B cell (primary cell): ENCODE measurements around the gene EXOC7. TPM values are rescaled to one million over a fixed set of nuclear protein-coding genes. Genes with fewer than 3 reads are reported as not detected.

ENCODE experiments used
- ATAC-seq: fragments of 200-7000 bp; cut with Tn5 transposase; one replicate; pipeline ENCODE4 v1.10.0; 2021; ENCODE audit warnings: low read depth, mild to moderate bottlenecking, moderate number of reproducible peaks, moderate library complexity
- CTCF ChIA-PET: fragments of 350-600 bp; sonication (Branson Sonifier 250); formaldehyde crosslinking; loops from one replicate; lab custom pipeline; 2021; ENCODE audit warnings: antibody characterized with exemption, inconsistent platforms; lab: Charles Lee
- POLR2A ChIA-PET: fragments of 350-600 bp; sonication (Branson Sonifier 250); formaldehyde crosslinking; loops from one replicate; lab custom pipeline; 2021; ENCODE audit warnings: antibody characterized with exemption; lab: Charles Lee
- DNase-seq: peaks from one replicate; pipeline ENCODE4 v3.0.0; 2013
- H2AFZ ChIP-seq: 2 replicates; pipeline ENCODE4 v1.6.1; 2012; ENCODE audit warnings: mild to moderate bottlenecking, low read depth, low read length; ENCODE audit not compliant: insufficient read depth, poor library complexity, severe bottlenecking
- H3K27ac ChIP-seq, 2 donors: 1 replicate in 1 of 2; 2 replicates in 1 of 2; pipeline ENCODE4 v1.5.1; 2012 to 2013; ENCODE audit warnings: low read length in 2 of 2, mild to moderate bottlenecking in 2 of 2, moderate library complexity in 1 of 2
- H3K27me3 ChIP-seq, 4 experiments: fragments of 200-600 bp in 1 of 4; sonication (generic) in 1 of 4; replicated peaks in 1 of 4; 1 replicate in 2 of 4; 2 replicates in 2 of 4; pipeline versions ENCODE4 v1.6.1 to v1.7.0; 2013 to 2016; ENCODE audit warnings: low read length in 3 of 4, mild to moderate bottlenecking in 2 of 4, mixed read lengths in 1 of 4, moderate library complexity in 1 of 4; ENCODE audit not compliant: insufficient read depth in 4 of 4, control insufficient read depth in 3 of 4; ENCODE audit errors: control extremely low read depth in 1 of 4
- H3K36me3 ChIP-seq, 2 experiments: replicated peaks in 1 of 2; 1 replicate in 1 of 2; 2 replicates in 1 of 2; pipeline versions ENCODE4 v1.6.1 to v1.7.1; 2013; ENCODE audit warnings: low read length in 1 of 2; ENCODE audit not compliant: insufficient read depth in 2 of 2, control insufficient read depth in 1 of 2; ENCODE audit errors: control extremely low read depth in 1 of 2, extremely low read depth in 1 of 2
- H3K4me1 ChIP-seq, 2 donors: fragments of 200-600 bp in 1 of 2; sonication (generic) in 1 of 2; 1 replicate in 1 of 2; 2 replicates in 1 of 2; pipeline versions ENCODE4 v1.5.1 to v1.6.1; 2013 to 2017; ENCODE audit warnings: low read length in 2 of 2; ENCODE audit not compliant: control insufficient read depth in 2 of 2, insufficient read depth in 2 of 2
- H3K4me2 ChIP-seq: replicated peaks from 2 replicates; pipeline ENCODE3; 2012; ENCODE audit warnings: mild to moderate bottlenecking, low read depth, low read length; ENCODE audit not compliant: poor library complexity, severe bottlenecking
- H3K4me3 ChIP-seq, 5 experiments: fragments of 200-600 bp in 1 of 5; sonication (generic) in 1 of 5; 1 replicate in 3 of 5; 2 replicates in 2 of 5; pipeline versions ENCODE4 v1.5.1 to v1.7.0; 2011 to 2016; ENCODE audit warnings: low read length in 4 of 5, mild to moderate bottlenecking in 4 of 5, low read depth in 2 of 5, control low read depth in 1 of 5, moderate library complexity in 1 of 5; ENCODE audit not compliant: insufficient read depth in 1 of 5; ENCODE audit errors: control extremely low read depth in 1 of 5, extremely low read depth in 1 of 5
- H3K79me2 ChIP-seq: fragments of 200-600 bp; sonication (generic); one replicate; pipeline ENCODE4 v1.6.0; 2016; ENCODE audit warnings: low read length; ENCODE audit not compliant: control insufficient read depth, insufficient read depth
- H3K9ac ChIP-seq: fragments of 200-600 bp; sonication (generic); 2 replicates; pipeline ENCODE4 v1.6.1; 2017; ENCODE audit warnings: mild to moderate bottlenecking, low read length, moderate library complexity
- H3K9me3 ChIP-seq, 3 donors: one replicate each; pipeline versions ENCODE4 v1.6.1 to v1.7.1; 2013; ENCODE audit warnings: low read length in 2 of 3; ENCODE audit not compliant: control insufficient read depth in 2 of 3, insufficient read depth in 1 of 3; ENCODE audit errors: control extremely low read depth in 1 of 3
- H4K20me1 ChIP-seq: 2 replicates; pipeline ENCODE4 v1.6.0; 2012; ENCODE audit warnings: mild to moderate bottlenecking, low read length; ENCODE audit not compliant: insufficient read depth, control insufficient read depth, poor library complexity, severe bottlenecking
- H3K27ac Mint-ChIP-seq: one replicate; pipeline ENCODE4 v1.8.0; 2021; ENCODE audit warnings: mixed read lengths
- H3K27me3 Mint-ChIP-seq: one replicate; pipeline ENCODE4 v1.8.0; 2021; ENCODE audit warnings: mixed read lengths
- H3K4me1 Mint-ChIP-seq: one replicate; pipeline ENCODE4 v1.8.0; 2021; ENCODE audit warnings: mixed read lengths
- H3K4me3 Mint-ChIP-seq: one replicate; pipeline ENCODE4 v1.8.0; 2021; ENCODE audit warnings: mixed read lengths
- H3K9me3 Mint-ChIP-seq: one replicate; pipeline ENCODE4 v1.8.0; 2022; ENCODE audit warnings: mixed read lengths; ENCODE audit not compliant: insufficient read depth
- CTCF ChIP-seq: fragments of 200-600 bp; IDR thresholded peaks from one replicate; pipeline ENCODE4 v1.8.0; 2022; ENCODE audit warnings: antibody characterized with exemption, mild to moderate bottlenecking
- EZH2 ChIP-seq: IDR thresholded peaks from 2 replicates; pipeline ENCODE4 v1.6.1; 2012; ENCODE audit warnings: borderline replicate concordance, low read depth, mild to moderate bottlenecking, moderate library complexity, low read length; ENCODE audit not compliant: insufficient read depth, poor library complexity, severe bottlenecking
- WGBS: methylation state at CpG from one replicate; pipeline ENCODE4 v1.1.5; 2013; ENCODE audit warnings: missing lambda C conversion rate; ENCODE audit not compliant: insufficient coverage; 5-methylcytosine and 5-hydroxymethylcytosine counted together
- intact Hi-C: fragments of 100-400 bp; cut with micrococcal nuclease; formaldehyde crosslinking; loops from one replicate; pipeline ENCODE4 v1.10.0; 2022
- polyA plus RNA-seq: library from polyadenylated mRNA; depleted of rRNA; stranded (reverse); fragments of >200 nt; gene quantifications from 2 replicates; pipeline ENCODE4 v1.2.3, GENCODE V29; 2012
- total RNA-seq, 2 donors: library from RNA; stranded (reverse); fragments of 120-200 nt in 1 of 2; gene quantifications; 1 replicate in 1 of 2; 2 replicates in 1 of 2; pipeline versions ENCODE4 v1.2.3 to v1.2.4, GENCODE V29; 2013 to 2022

EXOC7 gene
- total and polyA plus RNA-seq, 2 donors (not counting 1 experiment from before 2014, with no cell fraction given), result 105 to 194 TPM

GRCh38 chr17:76074390-76075363 lies 28.9 kb downstream of the EXOC7 start, which contains the start of gene GALR2:
TSS of gene GALR2 (plus strand) at chr17:76074781. CDS start at chr17:76074884, 103 bp downstream.
- Histone ChIP-seq H3K27ac (no peak within 1 kb of the TSS), H3K27me3 (peaks cover 0 to 63% (median 44%) of the 10 kb centered on the region in 4 experiments), H3K36me3 (no peaks in the 10 kb centered on the region), H3K4me3 (peak within 1 kb of the TSS in 4 of 5 experiments; percentile 2 to 18 (median 8)), H2AFZ (peak within 1 kb of the TSS; percentile 59), H3K4me2 (peak within 1 kb of the TSS; percentile 63), H3K9me3 (peaks cover 0 to 21% (median 0%) of the 10 kb centered on the region in 3 donors), H3K4me1 (peaks cover 59 to 65% of the 10 kb centered on the region in 2 donors), H4K20me1 (peaks cover 1% of the 10 kb centered on the region), H3K79me2 (peaks cover 36% of the 10 kb centered on the region), H3K9ac (peak within 1 kb of the TSS; percentile 14)
- intact Hi-C loops, result no loop called here
- ATAC-seq (no peak), DNase-seq (peak; percentile 71)
- Mint-ChIP-seq H3K4me1 (peaks cover 64% of the 10 kb centered on the region), H3K9me3 (no peaks in the 10 kb centered on the region), H3K27ac (peak within 1 kb of the TSS; percentile 59), H3K27me3 (peaks cover 31% of the 10 kb centered on the region), H3K4me3 (peak within 1 kb of the TSS; percentile 85)
- CTCF ChIA-PET, result no interaction called here
- TF ChIP-seq CTCF (no peak), EZH2 (no peak)
- POLR2A ChIA-PET, result interaction anchor here (0.6 kb wide), 1 partner anchor 30 kb away, joined by 4 read pairs; no protein-coding TSS in a partner anchor
- 7% methylated on average over 91 of the region's 92 CpGs for WGBS
